K562 (cell line): ENCODE measurements around the gene DPEP1. TPM values are rescaled to one million over a fixed set of nuclear protein-coding genes. Genes with fewer than 3 reads are reported as not detected.
A peak's percentile ranks its signal among the peaks of the same experiment; 100 is the strongest.

ENCODE experiments used
- CBX8 ChIP-seq: fragments of 200-600 bp; sonication (generic); IDR thresholded peaks from 2 replicates; pipeline ENCODE4 v1.6.1; 2012; ENCODE audit warnings: borderline replicate concordance, mixed run types, low read depth, mild to moderate bottlenecking, moderate library complexity, mixed read lengths, low read length, control low read depth, inconsistent platforms; ENCODE audit not compliant: poor library complexity, severe bottlenecking; ENCODE audit errors: extremely low read depth
- CTCFL ChIP-seq: IDR thresholded peaks from 2 replicates; pipeline ENCODE4 v1.6.1; 2011; ENCODE audit warnings: borderline replicate concordance, low read depth, mild to moderate bottlenecking, moderate library complexity, low read length; ENCODE audit not compliant: insufficient read depth, poor library complexity, severe bottlenecking
- DLX4 ChIP-seq: fragments of 250-450 bp; sonication (Bioruptor Pico); IDR thresholded peaks from 2 replicates; pipeline ENCODE4 v1.6.1; 2021; ENCODE audit warnings: mild to moderate bottlenecking
- EZH2 ChIP-seq: IDR thresholded peaks from 2 replicates; pipeline ENCODE4 v1.6.1; 2012; ENCODE audit warnings: low read depth, mild to moderate bottlenecking, inconsistent platforms, low read length, borderline replicate concordance
- HBP1 ChIP-seq: fragments of 450-650 bp; formaldehyde crosslinking; IDR thresholded peaks from 2 replicates; pipeline ENCODE4 v1.4.0; 2022; ENCODE audit warnings: missing genetic modification characterization
- HDAC6 ChIP-seq: IDR thresholded peaks from 2 replicates; pipeline ENCODE4 v1.6.1; 2012; ENCODE audit warnings: low read depth, mild to moderate bottlenecking, control low read depth, inconsistent platforms, low read length, moderate library complexity
- HMBOX1 ChIP-seq: sonication (generic); IDR thresholded peaks from 2 replicates; pipeline ENCODE4 v1.6.1; 2016
- MAX ChIP-seq: sonication (generic); formaldehyde crosslinking; IDR thresholded peaks from 2 replicates; pipeline ENCODE4 v1.9.0; 2022; ENCODE audit warnings: mild to moderate bottlenecking, missing genetic modification reagents
- MAZ ChIP-seq, 2 experiments: fragments of 450-650 bp in 1 of 2; sonication (generic) in 1 of 2; formaldehyde crosslinking; IDR thresholded peaks in 1 of 2; conservative IDR thresholded peaks in 1 of 2; 2 replicates each; pipeline versions ENCODE4 v1.4.0 to v1.5.0; 2020; ENCODE audit warnings: mild to moderate bottlenecking in 1 of 2, missing genetic modification reagents in 1 of 2
- MEF2D ChIP-seq: conservative IDR thresholded peaks from 2 replicates; pipeline ENCODE4 v1.6.1; 2016; ENCODE audit warnings: low read depth, missing genetic modification characterization, missing compliant biosample characterization
- SREBF1 ChIP-seq: fragments of 150-350 bp; IDR thresholded peaks from 2 replicates; pipeline ENCODE4 v1.6.1; 2014; ENCODE audit warnings: antibody characterized with exemption, low read depth, low read length, borderline replicate concordance
- TAF9B ChIP-seq: fragments of 450-650 bp; IDR thresholded peaks from 2 replicates; pipeline ENCODE4 v1.6.1; 2018; ENCODE audit warnings: mild to moderate bottlenecking; ENCODE audit not compliant: partially characterized antibody
- TEAD4 ChIP-seq, 2 experiments: sonication (generic) in 1 of 2; formaldehyde crosslinking in 1 of 2; IDR thresholded peaks; 2 replicates each; pipeline versions ENCODE4 v1.6.1 to v1.8.0; 2012 to 2022; ENCODE audit warnings: borderline replicate concordance in 1 of 2, inconsistent platforms in 1 of 2, low read length in 1 of 2, mild to moderate bottlenecking in 1 of 2, missing genetic modification reagents in 1 of 2
- THAP12 ChIP-seq: fragments of 250-450 bp; sonication (Bioruptor Pico); IDR thresholded peaks from 2 replicates; pipeline ENCODE4 v1.9.0; 2021; ENCODE audit warnings: mild to moderate bottlenecking, inconsistent platforms
- ZNF174 ChIP-seq: fragments of 250-450 bp; sonication (Bioruptor Pico); IDR thresholded peaks from 2 replicates; pipeline ENCODE4 v1.4.0; 2020; ENCODE audit warnings: mild to moderate bottlenecking
- ZNF263 ChIP-seq: sonication (generic); formaldehyde crosslinking; IDR thresholded peaks from 2 replicates; pipeline ENCODE4 v1.8.0; 2022; ENCODE audit warnings: mild to moderate bottlenecking, missing genetic modification reagents, borderline replicate concordance
- ZNF274 ChIP-seq: IDR thresholded peaks from 2 replicates; pipeline ENCODE4 v1.6.1; 2011; ENCODE audit warnings: low read depth, mild to moderate bottlenecking, low read length, moderate library complexity, borderline replicate concordance
- ZNF3 ChIP-seq: fragments of 250-450 bp; sonication (Bioruptor Pico); IDR thresholded peaks from 2 replicates; pipeline ENCODE4 v1.5.0; 2021; ENCODE audit warnings: mild to moderate bottlenecking, moderate library complexity
- ZNF445 ChIP-seq: fragments of 250-450 bp; sonication (Bioruptor Pico); IDR thresholded peaks from 2 replicates; pipeline ENCODE4 v1.4.0; 2020; ENCODE audit warnings: low read depth, mild to moderate bottlenecking, moderate library complexity
- ZNF551 ChIP-seq: fragments of 250-450 bp; sonication (Bioruptor Pico); IDR thresholded peaks from 2 replicates; pipeline ENCODE4 v1.5.0; 2021; ENCODE audit warnings: mild to moderate bottlenecking, moderate library complexity
- polyA plus RNA-seq, 8 experiments: library from polyadenylated mRNA; depleted of rRNA in 4 of 8; stranded (reverse) in 5 of 8; unstranded in 3 of 8; fragments of >200 nt; fragmentation: Nextera tagmentation in 2 of 8; fragmentation: Illumina TruSeq in 1 of 8; extraction: Ambion mirVana in 2 of 8; extraction: Trizol in 1 of 8; gene quantifications; 2 replicates each; pipeline versions ENCODE4 v1.2.1 to v1.2.3, GENCODE V29; 2011 to 2014; ENCODE audit warnings: inconsistent platforms in 1 of 8, missing spikeins in 1 of 8
- total RNA-seq, 7 experiments: library from RNA; depleted of rRNA in 6 of 7; stranded (reverse); fragments of >200 nt in 6 of 7; fragmentation: Illumina TruSeq in 2 of 7; extraction: Trizol in 2 of 7; gene quantifications; 2 replicates each; pipeline versions ENCODE4 v1.2.1 to v1.2.3, GENCODE V29; 2011 to 2021; ENCODE audit warnings: low replicate concordance in 1 of 7

The DPEP1 gene
- total and polyA plus RNA-seq, 9 of the 15 experiments (the other 6 are each of a cell fraction or from before 2014, with no cell fraction given) = 0.14 to 0.31 (median 0.20) TPM; not detected in 6

GRCh38 chr16:89607453-89607852 lies 6.0 kb upstream of the DPEP1 start (continued):
- TF ChIP-seq ZNF263 (CRISPR knock-in tag) = peak; percentile 37; the same call in 1 of the 2 replicates
- no peak for TF ChIP-seq CTCFL
- TF ChIP-seq EZH2 = no peak
- no peak for TF ChIP-seq MAZ (CRISPR knock-in tag; conservative IDR thresholded peaks at IDR 0.05 in 1 of 2, IDR thresholded peaks at IDR 0.05 in 1 of 2)
- no peak for TF ChIP-seq DLX4 (CRISPR knock-in tag)
- no peak for TF ChIP-seq ZNF551 (CRISPR knock-in tag)
- no peak for TF ChIP-seq TAF9B
- TF ChIP-seq ZNF174 (CRISPR knock-in tag) = no peak
- no peak for TF ChIP-seq CBX8
- TF ChIP-seq ZNF3 (CRISPR knock-in tag) = no peak
- no peak for TF ChIP-seq HMBOX1
- peak; percentile 43; the same call in 1 of the 2 replicates for TF ChIP-seq MAX (CRISPR knock-in tag)
- no peak for TF ChIP-seq HDAC6
- TF ChIP-seq ZNF274 = no peak
- no peak for TF ChIP-seq HBP1 (CRISPR knock-in tag)
- TF ChIP-seq TEAD4 (IDR thresholded peaks at IDR 0.05; ENCODE audit: low read length) = peak; percentile 70
- no peak for TF ChIP-seq TEAD4 (CRISPR knock-in tag; IDR thresholded peaks at IDR 0.05; ENCODE audit: borderline replicate concordance)
- TF ChIP-seq MEF2D (tag) = no peak
- TF ChIP-seq SREBF1 = no peak
- TF ChIP-seq ZNF445 (CRISPR knock-in tag) = no peak
- no peak for TF ChIP-seq THAP12
